HG03575 (cell line): ENCODE measurements around the gene RAD51B.

Source experiments
- ATAC-seq: cut with Tn5 transposase; IDR thresholded peaks from one replicate; pipeline ENCODE4 v1.9.1; 2021; ENCODE audit not compliant: unreplicated experiment, insufficient number of reproducible peaks, low FRiP score; ENCODE audit errors: extremely low read depth

The RAD51B gene

GRCh38 chr14:68774771-68775613 lies 955.4 kb downstream of the RAD51B start:
- no peak for ATAC-seq

GRCh38 chr14:68775614-68776126 lies 956.1 kb downstream of the RAD51B start:
- no peak for ATAC-seq

- ATAC-seq, result no peak
Observed at GRCh38 chr14:68777644-68778043, 958.1 kb downstream of the RAD51B start.
